H1 (cell line): Measurements from ENCODE around the gene SSBP3. TPM values are rescaled to one million over a fixed set of nuclear protein-coding genes. Genes with fewer than 3 reads are reported as not detected.

ENCODE experiments used
- CTCF ChIA-PET: fragments of 300-600 bp; sonication (Branson Sonifier 250); formaldehyde crosslinking; loops from one replicate; lab custom pipeline; 2021; ENCODE audit not compliant: partially characterized antibody; lab: Charles Lee
- POLR2A ChIA-PET: fragments of 300-600 bp; sonication (Branson Sonifier 250); formaldehyde crosslinking; loops from one replicate; lab custom pipeline; 2021; ENCODE audit warnings: inconsistent platforms; ENCODE audit not compliant: partially characterized antibody; lab: Charles Lee
- DNase-seq, 2 experiments: peaks; one replicate each; pipeline versions ENCODE4 v3.0.0 to v3.0.0-alpha.2; 2010 to 2022; ENCODE audit warnings: low spot score in 2 of 2, low read depth in 1 of 2, mixed read lengths in 1 of 2
- FAIRE-seq: peaks from 2 replicates; lab custom pipeline; 2011; peaks lifted over from hg19 to GRCh38; lab: Jason Lieb, UNC
- H2AFZ ChIP-seq: 2 replicates; pipeline ENCODE4 v1.8.1; 2012; ENCODE audit warnings: low read length, inconsistent platforms
- H2AK5ac ChIP-seq: 2 replicates; pipeline ENCODE4 v1.6.1; 2013; ENCODE audit warnings: low read depth, low read length
- H2BK120ac ChIP-seq: replicated peaks from 2 replicates; pipeline ENCODE3; 2013; ENCODE audit warnings: low read depth, low read length, inconsistent platforms
- H2BK12ac ChIP-seq: 2 replicates; pipeline ENCODE4 v1.6.1; 2013; ENCODE audit warnings: low read depth, low read length
- H2BK15ac ChIP-seq: 2 replicates; pipeline ENCODE4 v1.6.1; 2013; ENCODE audit warnings: low read length
- H2BK20ac ChIP-seq: 2 replicates; pipeline ENCODE4 v1.6.1; 2013; ENCODE audit warnings: low read length
- H2BK5ac ChIP-seq: 2 replicates; pipeline ENCODE4 v1.6.1; 2013; ENCODE audit warnings: low read depth, low read length
- H3K14ac ChIP-seq: 2 replicates; pipeline ENCODE4 v1.6.1; 2013; ENCODE audit warnings: inconsistent platforms; ENCODE audit not compliant: insufficient read length
- H3K18ac ChIP-seq: 2 replicates; pipeline ENCODE4 v1.6.1; 2013; ENCODE audit warnings: low read length; ENCODE audit errors: extremely low read depth
- H3K23ac ChIP-seq: 2 replicates; pipeline ENCODE4 v1.6.1; 2013; ENCODE audit warnings: inconsistent platforms; ENCODE audit not compliant: insufficient read length
- H3K23me2 ChIP-seq: 2 replicates; pipeline ENCODE4 v1.6.1; 2013; ENCODE audit warnings: low read depth, low read length
- H3K27ac ChIP-seq: 2 replicates; pipeline ENCODE4 v1.6.1; 2011; ENCODE audit warnings: low read depth, low read length, inconsistent platforms
- H3K27me3 ChIP-seq, 4 experiments: replicated peaks in 1 of 4; 1 replicate in 1 of 4; 2 replicates in 3 of 4; pipeline versions ENCODE4 v1.6.1 to v1.8.1; 2011 to 2013; ENCODE audit warnings: low read length in 3 of 4, mild to moderate bottlenecking in 3 of 4, inconsistent platforms in 2 of 4, mixed read lengths in 2 of 4, moderate library complexity in 1 of 4; ENCODE audit not compliant: control insufficient read depth in 3 of 4, insufficient read depth in 3 of 4; ENCODE audit errors: extremely low read depth in 1 of 4
- H3K36me3 ChIP-seq, 4 experiments: 2 replicates each; pipeline versions ENCODE4 v1.6.1 to v1.8.1; 2011 to 2013; ENCODE audit warnings: mild to moderate bottlenecking in 4 of 4, low read length in 3 of 4, moderate library complexity in 2 of 4, control low read depth in 1 of 4, inconsistent platforms in 1 of 4; ENCODE audit not compliant: insufficient read depth in 4 of 4, control insufficient read depth in 2 of 4
- H3K4ac ChIP-seq: replicated peaks from 2 replicates; pipeline ENCODE3; 2013; ENCODE audit warnings: low read length, low read depth, mixed read lengths, inconsistent platforms; ENCODE audit not compliant: insufficient read length
- H3K4me1 ChIP-seq, 4 experiments: replicated peaks in 1 of 4; 1 replicate in 1 of 4; 2 replicates in 3 of 4; pipeline versions ENCODE4 v1.6.1 to v1.8.1; 2011 to 2013; ENCODE audit warnings: low read length in 3 of 4, inconsistent platforms in 2 of 4, mixed read lengths in 1 of 4; ENCODE audit not compliant: insufficient read depth in 4 of 4, control insufficient read depth in 3 of 4
- H3K4me2 ChIP-seq, 2 experiments: 2 replicates each; pipeline versions ENCODE4 v1.6.1 to v1.8.1; 2011 to 2013; ENCODE audit warnings: low read depth in 2 of 2, low read length in 2 of 2, control low read depth in 1 of 2, inconsistent platforms in 1 of 2, mild to moderate bottlenecking in 1 of 2; ENCODE audit not compliant: insufficient read depth in 1 of 2
- H3K4me3 ChIP-seq, 4 experiments: fragments of 200-600, 300-600 bp in 1 of 4; sonication (generic), shearing (Covaris generic), sonication (Bioruptor Twin) in 1 of 4; 2 replicates each; pipeline versions ENCODE4 v1.5.1 to v1.8.1; 2011 to 2016; ENCODE audit warnings: low read length in 4 of 4, low read depth in 3 of 4, control low read depth in 2 of 4, inconsistent platforms in 2 of 4, mild to moderate bottlenecking in 2 of 4, mixed read lengths in 1 of 4, moderate library complexity in 1 of 4; ENCODE audit not compliant: insufficient read depth in 2 of 4; ENCODE audit errors: extremely low read depth in 1 of 4
- H3K56ac ChIP-seq: replicated peaks from 2 replicates; pipeline ENCODE3; 2013; ENCODE audit warnings: low read depth, mild to moderate bottlenecking, mixed read lengths, low read length, inconsistent platforms; ENCODE audit not compliant: insufficient read length
- H3K79me1 ChIP-seq: 2 replicates; pipeline ENCODE4 v1.6.1; 2013; ENCODE audit warnings: low read depth, low read length, control low read depth
- H3K79me2 ChIP-seq, 2 experiments: 2 replicates each; pipeline versions ENCODE4 v1.6.1 to v1.8.1; 2012 to 2013; ENCODE audit warnings: low read length in 2 of 2, mild to moderate bottlenecking in 2 of 2, inconsistent platforms in 1 of 2; ENCODE audit not compliant: insufficient read depth in 2 of 2, control insufficient read depth in 1 of 2
- H3K9ac ChIP-seq, 4 experiments: replicated peaks in 1 of 4; 1 replicate in 1 of 4; 2 replicates in 3 of 4; pipeline versions ENCODE4 v1.6.1 to v1.8.1; 2011 to 2013; ENCODE audit warnings: low read depth in 3 of 4, low read length in 3 of 4, control low read depth in 2 of 4, mild to moderate bottlenecking in 2 of 4, moderate library complexity in 2 of 4, inconsistent platforms in 1 of 4; ENCODE audit errors: extremely low read depth in 1 of 4
- H3K9me3 ChIP-seq, 2 experiments: 2 replicates each; pipeline versions ENCODE4 v1.6.1 to v1.8.1; 2012 to 2013; ENCODE audit warnings: mild to moderate bottlenecking in 2 of 2, moderate library complexity in 2 of 2, control low read depth in 1 of 2, inconsistent platforms in 1 of 2, low read depth in 1 of 2, low read length in 1 of 2, mixed read lengths in 1 of 2; ENCODE audit not compliant: insufficient read depth in 2 of 2
- H4K20me1 ChIP-seq, 2 experiments: replicated peaks in 1 of 2; 2 replicates each; pipeline versions ENCODE3 to v1.8.1; 2011 to 2013; ENCODE audit warnings: inconsistent platforms in 2 of 2, low read length in 2 of 2, mild to moderate bottlenecking in 1 of 2; ENCODE audit not compliant: insufficient read depth in 2 of 2, control insufficient read depth in 1 of 2
- H4K5ac ChIP-seq: 2 replicates; pipeline ENCODE4 v1.6.1; 2013; ENCODE audit warnings: low read length, low read depth, mixed read lengths, inconsistent platforms; ENCODE audit not compliant: insufficient read length
- H4K8ac ChIP-seq: 2 replicates; pipeline ENCODE4 v1.8.0; 2013; ENCODE audit warnings: mild to moderate bottlenecking, moderate library complexity, low read length, inconsistent platforms; ENCODE audit not compliant: insufficient read depth; ENCODE audit errors: extremely low read depth
- H4K91ac ChIP-seq: replicated peaks from 2 replicates; pipeline ENCODE3; 2013; ENCODE audit warnings: low read length, mixed read lengths, inconsistent platforms; ENCODE audit not compliant: insufficient read length
- CEBPB ChIP-seq: IDR thresholded peaks from 2 replicates; pipeline ENCODE4 v1.6.1; 2012; ENCODE audit warnings: low read depth, low read length
- KDM4A ChIP-seq: IDR thresholded peaks from one replicate; pipeline ENCODE4 v1.7.1; 2012; ENCODE audit warnings: low read depth, mild to moderate bottlenecking, moderate library complexity, low read length, inconsistent platforms; ENCODE audit not compliant: severe bottlenecking
- POLR2AphosphoS5 ChIP-seq: IDR thresholded peaks from 2 replicates; pipeline ENCODE4 v1.6.1; 2011; ENCODE audit warnings: low read depth, low read length
- POU5F1 ChIP-seq: IDR thresholded peaks from 2 replicates; pipeline ENCODE4 v1.6.1; 2011; ENCODE audit warnings: low read depth, mild to moderate bottlenecking, low read length, moderate library complexity
- RAD21 ChIP-seq, 2 experiments: IDR thresholded peaks in 1 of 2; conservative IDR thresholded peaks in 1 of 2; 2 replicates each; pipeline ENCODE4 v1.6.1; 2011; ENCODE audit warnings: low read depth in 2 of 2, low read length in 2 of 2, improper control_type of control experiment in 1 of 2, inconsistent platforms in 1 of 2, mild to moderate bottlenecking in 1 of 2, moderate library complexity in 1 of 2
- TCF12 ChIP-seq: IDR thresholded peaks from 2 replicates; pipeline ENCODE4 v1.6.1; 2011; ENCODE audit warnings: low read depth, mild to moderate bottlenecking, low read length
- YY1 ChIP-seq: IDR thresholded peaks from 2 replicates; pipeline ENCODE4 v1.6.1; 2011; ENCODE audit warnings: low read depth, mild to moderate bottlenecking, low read length
- WGBS, 2 experiments: shearing (Covaris generic) in 1 of 2; methylation state at CpG; one replicate each; pipeline versions ENCODE4 v1.1.6 to v1.1.7; 2013 to 2015; ENCODE audit warnings: low lambda C conversion rate in 2 of 2, mixed read lengths in 2 of 2, inconsistent platforms in 1 of 2, low coverage in 1 of 2, missing lambda C conversion rate in 1 of 2; ENCODE audit not compliant: insufficient replicate concordance in 2 of 2, insufficient coverage in 1 of 2, insufficient read length in 1 of 2; ENCODE audit errors: extremely low coverage in 1 of 2, missing lambda C conversion rate in 1 of 2; 5-methylcytosine and 5-hydroxymethylcytosine counted together
- polyA plus RNA-seq, 7 experiments: library from polyadenylated mRNA; depleted of rRNA in 3 of 7; stranded (reverse) in 5 of 7; unstranded in 2 of 7; fragments of >200 nt in 5 of 7; fragments of 200-250 nt in 2 of 7; gene quantifications; 1 replicate in 5 of 7; 2 replicates in 1 of 7; 4 replicates in 1 of 7; pipeline versions ENCODE4 v1.2.1 to v1.2.3, GENCODE V29; 2011 to 2013; ENCODE audit warnings: missing spikeins in 2 of 7, mixed read lengths in 2 of 7
- total RNA-seq: library from RNA; stranded (reverse); fragmentation: NEBNext Ultra II Directional; extraction: Animal tissue kit (Norgen Biotek cat#: 25700); gene quantifications from 2 replicates; pipeline ENCODE4 v1.2.1, GENCODE V29; 2021

Gene SSBP3
- total and polyA plus RNA-seq, 2 of the 8 experiments (the other 6 are each of a cell fraction or from before 2014, with no cell fraction given), result 99.7 to 133 TPM

GRCh38 chr1:54413295-54413694 is 7.1 kb upstream of the SSBP3 start:
- Histone ChIP-seq H3K23me2 (no peaks in the 10 kb centered on the region), H2AFZ (no peak overlapping the region), H2BK120ac (no peak overlapping the region), H3K4me2 (no peak overlapping the region), H2BK5ac (no peak overlapping the region), H2BK20ac (no peak overlapping the region), H3K36me3 (no peaks in the 10 kb centered on the region), H3K4ac (no peak overlapping the region), H3K56ac (no peak overlapping the region), H4K8ac (no peak overlapping the region), H2BK12ac (peak overlapping the region; percentile 65; the same call in 1 of the 2 replicates), H3K9ac (no peak overlapping the region), H3K18ac (no peak overlapping the region), H2BK15ac (0 out of 2 replicates have a peak overlapping the region, but pooled peaks have one; percentile 76), H3K23ac (no peak overlapping the region), H3K27me3 (peaks cover 0 to 6% (median 0%) of the 10 kb centered on the region in 4 experiments; a peak in 4 of 7 replicates), H3K4me3 (no peak overlapping the region), H3K79me2 (no peaks in the 10 kb centered on the region), H4K91ac (no peak overlapping the region), H3K79me1 (no peaks in the 10 kb centered on the region), H3K4me1 (peaks cover 2 to 17% (median 8%) of the 10 kb centered on the region in 4 experiments; a peak in 6 of 7 replicates), H4K20me1 (no peaks in the 10 kb centered on the region), H3K14ac (no peak overlapping the region), H4K5ac (no peak overlapping the region), H2AK5ac (peak overlapping the region; percentile 4; the same call in 1 of the 2 replicates), H3K27ac (no peak overlapping the region), H3K9me3 (no peaks in the 10 kb centered on the region)
- ChIA-PET POLR2A (interaction anchor here (0.9 to 1.3 kb wide), 4 partner anchors 43 to 62 kb away, joined by 3 to 4 read pairs (median 4); no protein-coding TSS in a partner anchor), CTCF (interaction anchor here (1.4 kb wide), 1 partner anchor 102 kb away, joined by 7 read pairs; no protein-coding TSS in a partner anchor)
- TF ChIP-seq YY1 (no peak), POU5F1 (no peak), POLR2AphosphoS5 (no peak), RAD21 (IDR thresholded peaks at IDR 0.05 in 1 of 2, conservative IDR thresholded peaks at IDR 0.05 in 1 of 2; ENCODE audit: low read depth in 2 of 2, low read length in 2 of 2) (no peak), KDM4A (no peak), CEBPB (no peak), TCF12 (no peak)
- FAIRE-seq (no peak), DNase-seq (no peak)
- WGBS, 2 experiments, result 100% methylated on average over 2 of the region's 2 CpGs; no CpG with 5 or more reads in 1 of the 2 experiments
